Coronary artery (tissue), 2 donors: ENCODE data around the gene BCAR3.

Source experiments
- DNase-seq: peaks from one replicate; pipeline ENCODE4 v3.0.0-alpha.2; 2017; ENCODE audit warnings: low spot score
- H3K27ac ChIP-seq, 2 donors: fragments of 200-600 bp; sonication (generic); one replicate each; pipeline ENCODE4 v1.5.1; 2016 to 2019
- H3K4me3 ChIP-seq: fragments of 200-600 bp; sonication (generic); 2 replicates; pipeline ENCODE4 v1.5.1; 2016; ENCODE audit warnings: mild to moderate bottlenecking, moderate library complexity
- CTCF ChIP-seq: fragments of 200-600 bp; sonication (generic); IDR thresholded peaks from one replicate; pipeline ENCODE4 v1.5.1; 2019; ENCODE audit warnings: antibody characterized with exemption

The BCAR3 gene

GRCh38 chr1:93533677-93534076, 148.0 kb downstream of the BCAR3 start:
- no peak for DNase-seq
- no peak for TF ChIP-seq CTCF
- Histone ChIP-seq H3K4me3 (no peak overlapping the region), H3K27ac (no peak overlapping the region)

DNA sequence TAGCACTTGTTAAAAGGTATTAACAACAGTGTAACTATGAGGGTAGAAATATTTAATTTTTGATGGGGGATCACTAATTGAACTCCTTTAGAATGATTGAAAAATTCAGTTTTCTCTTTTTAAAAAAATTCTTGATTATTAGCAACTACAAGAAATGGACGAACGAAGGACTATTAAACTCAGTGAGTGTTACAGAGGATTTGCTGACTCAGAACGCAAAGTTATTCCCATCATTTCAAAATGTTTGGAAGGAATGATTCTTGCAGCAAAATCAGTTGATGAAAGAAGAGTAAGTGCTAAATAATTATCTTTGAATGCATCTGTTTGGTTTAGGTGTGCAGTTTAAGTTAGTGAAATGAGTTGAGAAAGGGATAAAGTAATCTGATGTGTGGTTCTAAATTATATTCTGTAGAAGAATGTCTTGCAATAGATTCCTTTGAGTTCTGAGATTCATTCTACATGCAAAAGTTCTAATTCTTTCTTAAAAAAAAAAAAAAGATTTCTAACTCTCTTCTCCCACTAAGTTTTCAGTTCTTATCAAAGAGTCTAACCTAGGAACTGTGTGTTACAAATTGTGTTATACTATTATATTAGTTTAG, 148.8 kb downstream of the BCAR3 start:
- H3K27ac ChIP-seq: no peak overlapping the region
- no peak for TF ChIP-seq CTCF
- no peak overlapping the region for H3K4me3 ChIP-seq
- no peak for DNase-seq

DNA sequence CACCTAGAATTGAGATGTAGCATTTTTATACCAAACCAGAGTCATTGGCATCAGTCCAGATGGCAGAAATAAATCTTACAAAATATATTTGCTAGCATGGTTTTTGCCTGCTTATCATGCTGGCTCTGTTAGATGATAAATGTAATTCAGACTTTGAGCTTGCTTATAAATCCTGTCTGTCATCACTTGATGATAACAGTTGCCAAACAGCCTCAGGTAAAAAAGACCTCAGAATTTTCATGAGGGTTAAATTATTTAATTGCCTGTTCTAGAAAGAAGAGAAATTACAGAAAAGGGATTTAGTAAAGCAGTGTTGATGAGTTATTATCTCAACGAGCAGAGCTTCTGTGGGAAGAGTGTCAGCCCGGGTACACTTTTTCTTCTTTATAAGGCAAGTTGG, 150.4 kb downstream of the BCAR3 start:
- DNase-seq: no peak
- H3K27ac ChIP-seq: no peak overlapping the region
- no peak for TF ChIP-seq CTCF
- H3K4me3 ChIP-seq: no peak overlapping the region

DNA sequence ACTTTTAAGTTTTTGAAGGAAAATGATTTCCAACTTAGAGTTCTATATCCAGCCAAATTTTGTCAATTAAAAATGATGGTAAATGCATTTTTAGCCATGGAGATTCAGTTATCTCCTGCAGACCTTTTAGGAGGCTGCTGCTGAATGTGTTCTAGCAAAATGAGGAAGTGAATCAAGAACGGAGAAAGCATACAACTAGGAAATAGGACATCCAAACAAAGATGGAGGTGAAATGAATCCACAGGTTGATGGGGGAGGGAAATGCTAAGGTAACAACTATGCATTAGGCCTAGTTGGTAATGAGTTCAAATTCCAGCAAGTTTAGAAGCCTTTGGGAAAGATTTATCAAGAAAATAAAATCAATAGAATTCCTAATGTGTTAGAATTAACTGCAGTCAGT, 153.2 kb downstream of the BCAR3 start:
- no peak for DNase-seq
- no peak for TF ChIP-seq CTCF
- Histone ChIP-seq H3K27ac (no peak overlapping the region), H3K4me3 (no peak overlapping the region)

DNA sequence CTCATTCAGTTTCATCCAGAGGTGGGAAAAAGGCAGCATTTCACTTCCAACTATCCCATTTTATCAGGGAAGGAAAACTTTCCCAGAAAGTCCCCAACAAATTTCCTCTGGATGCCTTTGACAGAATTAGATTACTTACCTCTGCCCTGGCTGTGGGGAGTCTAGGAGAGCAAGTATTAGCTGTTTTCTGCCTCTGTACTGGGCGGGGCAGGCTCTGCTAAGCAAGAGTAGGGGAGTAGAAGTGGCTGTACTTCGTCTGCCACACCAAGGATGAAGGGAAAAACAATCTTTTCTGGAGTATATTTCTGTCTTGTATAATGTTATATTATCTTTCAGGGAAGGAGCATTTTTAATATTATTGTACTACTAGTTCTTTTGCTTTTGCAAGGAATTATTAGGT, 155.2 kb downstream of the BCAR3 start:
- H3K27ac ChIP-seq: no peak overlapping the region
- no peak overlapping the region for H3K4me3 ChIP-seq
- DNase-seq: no peak
- no peak for TF ChIP-seq CTCF

DNA sequence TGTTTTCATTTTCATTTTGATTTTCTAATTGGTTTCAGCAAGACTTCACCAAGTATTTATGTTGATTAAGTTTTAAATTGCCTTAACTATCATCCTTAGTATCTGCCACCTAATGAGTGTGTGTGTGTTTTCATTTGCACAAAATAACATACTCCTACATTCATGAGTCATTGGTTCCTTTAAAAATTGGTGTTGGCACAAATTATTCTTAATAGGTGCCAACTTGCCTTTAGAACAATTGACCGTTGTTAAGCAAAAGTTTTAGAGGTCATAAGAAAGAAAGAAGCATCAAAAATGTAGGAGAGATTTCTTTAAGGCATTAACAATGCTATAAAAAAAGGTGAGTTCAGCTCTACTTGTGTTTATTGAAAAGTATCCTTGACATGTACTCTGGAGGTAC, 156.2 kb downstream of the BCAR3 start:
- Histone ChIP-seq H3K4me3 (no peak overlapping the region), H3K27ac (no peak overlapping the region)
- DNase-seq: no peak
- no peak for TF ChIP-seq CTCF

DNA sequence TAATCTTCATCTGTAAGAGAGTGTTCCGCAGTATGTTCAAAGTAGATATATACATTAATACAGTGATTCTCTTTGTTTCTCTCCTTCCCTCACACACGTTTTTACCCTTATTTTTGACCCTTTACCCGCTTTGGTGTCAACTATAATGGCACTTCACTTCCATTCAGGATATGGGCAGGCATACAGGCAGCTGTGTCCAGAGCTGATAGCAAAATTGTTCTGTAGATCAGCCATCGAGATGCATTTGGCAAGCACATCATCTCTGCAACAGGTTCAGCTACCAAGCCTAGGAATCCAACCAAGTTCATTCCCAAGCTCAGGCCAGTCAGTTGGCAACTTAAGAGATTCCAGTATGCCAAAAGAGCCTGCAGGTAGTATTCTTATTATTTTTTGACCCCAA, 158.9 kb downstream of the BCAR3 start:
- TF ChIP-seq CTCF: no peak
- Histone ChIP-seq H3K4me3 (no peak overlapping the region), H3K27ac (no peak overlapping the region)
- no peak for DNase-seq
